Esophagus squamous epithelium (tissue), 5 donors: ENCODE data around the gene KCNIP2. TPM values are rescaled to one million over a fixed set of nuclear protein-coding genes. Genes with fewer than 3 reads are reported as not detected.

Experiments used
- DNase-seq: peaks from one replicate; lab custom pipeline; 2025; lab: John Stamatoyannopoulos, UW
- H3K27ac ChIP-seq, 4 donors: fragments of 200-600 bp; sonication (generic); one replicate each; pipeline ENCODE4 v1.5.1; 2016 to 2019; ENCODE audit warnings: mild to moderate bottlenecking in 1 of 4
- H3K27me3 ChIP-seq, 4 donors: fragments of 200-600 bp; sonication (generic); 1 replicate in 3 of 4; 2 replicates in 1 of 4; pipeline versions ENCODE4 v1.5.1 to v1.6.0; 2017 to 2021; ENCODE audit warnings: antibody characterized with exemption in 1 of 4
- H3K36me3 ChIP-seq, 3 donors: fragments of 200-600 bp; sonication (generic); one replicate each; pipeline ENCODE4 v1.5.1; 2016 to 2019
- H3K4me1 ChIP-seq, 3 donors: fragments of 200-600 bp; sonication (generic); one replicate each; pipeline ENCODE4 v1.5.1; 2017 to 2019
- H3K4me3 ChIP-seq, 4 donors: fragments of 200-600 bp; sonication (generic); 1 replicate in 3 of 4; 2 replicates in 1 of 4; pipeline ENCODE4 v1.5.1; 2016 to 2019; ENCODE audit warnings: mild to moderate bottlenecking in 2 of 4, moderate library complexity in 1 of 4
- H3K9me3 ChIP-seq, 3 donors: fragments of 200-600 bp; sonication (generic); one replicate each; pipeline ENCODE4 v1.5.1; 2016 to 2019
- CTCF ChIP-seq, 6 experiments: fragments of 450-650 bp in 4 of 6; fragments of 200-600 bp in 2 of 6; sonication (generic) in 2 of 6; IDR thresholded peaks; one replicate each; pipeline ENCODE4 v1.5.1; 2016 to 2019; ENCODE audit warnings: antibody characterized with exemption in 6 of 6, mild to moderate bottlenecking in 4 of 6, moderate library complexity in 4 of 6
- POLR2A ChIP-seq, 4 donors: fragments of 450-650 bp; IDR thresholded peaks; one replicate each; pipeline ENCODE4 v1.6.1; 2017; ENCODE audit warnings: antibody characterized with exemption in 4 of 4, mild to moderate bottlenecking in 4 of 4, moderate library complexity in 3 of 4
- WGBS, 2 donors: methylation state at CpG; one replicate each; pipeline ENCODE4 v1.1.5; 2018; 5-methylcytosine and 5-hydroxymethylcytosine counted together
- intact Hi-C: fragments of 100-400 bp; cut with DNase I; formaldehyde crosslinking; loops from one replicate; pipeline ENCODE4 v1.15.0; 2022
- total RNA-seq, 4 donors: library from RNA; depleted of rRNA; stranded (reverse); fragments of >200 nt; gene quantifications; one replicate each; pipeline ENCODE4 v1.1.0, GENCODE V29; 2016
- donor health status: DM: yes; HTN: yes; CAD: no.

Gene KCNIP2
- total RNA-seq, 4 donors from 2014 or later, result 1.2 to 1.5 TPM; not detected in 2

GRCh38 chr10:101858723-101859500, 15.3 kb upstream of the KCNIP2 start:
- no peak overlapping the region for H3K27ac ChIP-seq
- no peak overlapping the region for H3K4me3 ChIP-seq
- H3K4me1 ChIP-seq, result no peaks in the 10 kb centered on the region
- no peak for DNase-seq
- peaks cover 0 to 18% (median 0%) of the 10 kb centered on the region in 3 donors for H3K36me3 ChIP-seq
- 49 to 52% methylated on average over 3 of the region's 3 CpGs for whole genome bisulfite sequencing, 2 donors
- H3K27me3 ChIP-seq, result no peaks in the 10 kb centered on the region
- peaks cover 0 to 12% (median 0%) of the 10 kb centered on the region in 3 donors for H3K9me3 ChIP-seq
- no peak for TF ChIP-seq CTCF (IDR thresholded peaks at IDR 0.05)
- no peak for TF ChIP-seq POLR2A (IDR thresholded peaks at IDR 0.05)
- intact Hi-C loops, result no loop called here

- peaks cover 0 to 12% (median 0%) of the 10 kb centered on the region in 3 donors for H3K9me3 ChIP-seq
Observed at GRCh38 chr10:101857802-101858476, 14.3 kb upstream of the KCNIP2 start.

GRCh38 chr10:101856626-101857025, 13.0 kb upstream of the KCNIP2 start:
- no peak for DNase-seq
- no peak overlapping the region for H3K27ac ChIP-seq
- TF ChIP-seq CTCF (IDR thresholded peaks at IDR 0.05), result no peak
- no peak for TF ChIP-seq POLR2A (IDR thresholded peaks at IDR 0.05)
- H3K36me3 ChIP-seq, result peaks cover 0 to 7% (median 0%) of the 10 kb centered on the region in 3 donors
- no peaks in the 10 kb centered on the region for H3K27me3 ChIP-seq
- H3K4me3 ChIP-seq, result no peak overlapping the region
- peaks cover 0 to 12% (median 0%) of the 10 kb centered on the region in 3 donors for H3K9me3 ChIP-seq
- intact Hi-C loops, result no loop called here
- H3K4me1 ChIP-seq, result no peaks in the 10 kb centered on the region

More at GRCh38 chr10:101857802-101858476, 14.3 kb upstream of the KCNIP2 start:
- peaks cover 0 to 16% (median 0%) of the 10 kb centered on the region in 3 donors for H3K36me3 ChIP-seq
- no peak for DNase-seq
- no peaks in the 10 kb centered on the region for H3K27me3 ChIP-seq
- intact Hi-C loops, result no loop called here
- no peaks in the 10 kb centered on the region for H3K4me1 ChIP-seq
- WGBS, 2 donors, result 0% methylated on average over 1 of the region's 1 CpG
- no peak overlapping the region for H3K27ac ChIP-seq
- TF ChIP-seq CTCF (IDR thresholded peaks at IDR 0.05), result no peak
- TF ChIP-seq POLR2A (IDR thresholded peaks at IDR 0.05), result no peak
- no peak overlapping the region for H3K4me3 ChIP-seq

- 83 to 88% methylated on average over 2 to 4 of the region's 4 CpGs for WGBS, 2 donors
- intact Hi-C loops, result no loop called here
- TF ChIP-seq POLR2A (IDR thresholded peaks at IDR 0.05) (no peak), CTCF (IDR thresholded peaks at IDR 0.05) (no peak)
- Histone ChIP-seq H3K36me3 (peaks cover 0 to 50% (median 4%) of the 10 kb centered on the region in 3 donors), H3K27me3 (no peaks in the 10 kb centered on the region), H3K4me1 (peaks cover 0 to 12% (median 0%) of the 10 kb centered on the region in 3 donors), H3K27ac (no peak overlapping the region), H3K9me3 (no peaks in the 10 kb centered on the region), H3K4me3 (no peak overlapping the region)
- no peak for DNase-seq
Observed at GRCh38 chr10:101851411-101852116, 8.0 kb upstream of the KCNIP2 start.
